Gastrocnemius medialis (tissue), 4 donors: ENCODE results near the gene SMIM43.
A peak's percentile ranks its signal among the peaks of the same experiment; 100 is the strongest.

Experiments used
- CTCF ChIP-seq, 5 experiments: fragments of 450-650 bp in 3 of 5; fragments of 200-600 bp in 2 of 5; sonication (generic) in 2 of 5; IDR thresholded peaks in 4 of 5; conservative IDR thresholded peaks in 1 of 5; 1 replicate in 4 of 5; 2 replicates in 1 of 5; pipeline ENCODE4 v1.5.1; 2016 to 2019; ENCODE audit warnings: antibody characterized with exemption in 5 of 5, mild to moderate bottlenecking in 3 of 5, moderate library complexity in 3 of 5
- POLR2A ChIP-seq, 2 donors: fragments of 450-650 bp; IDR thresholded peaks; one replicate each; pipeline ENCODE4 v1.6.1; 2017; ENCODE audit warnings: antibody characterized with exemption in 2 of 2, mild to moderate bottlenecking in 2 of 2, moderate library complexity in 2 of 2

- TF ChIP-seq POLR2A (IDR thresholded peaks at IDR 0.05) (peak; percentile 44 to 52), CTCF (IDR thresholded peaks at IDR 0.05 in 4 of 5, conservative IDR thresholded peaks at IDR 0.05 in 1 of 5) (no peak)
Observed at GRCh38 chr4:121800961-121801714, 36.2 kb upstream of the SMIM43 start, which contains the start of gene EXOSC9.
